K562 (cell line): ENCODE measurements around the gene FABP7. TPM values are rescaled to one million over a fixed set of nuclear protein-coding genes. Genes with fewer than 3 reads are reported as not detected.
A peak's percentile ranks its signal among the peaks of the same experiment; 100 is the strongest.

ENCODE experiments used
- ATAC-seq: fragments of 200-7000 bp; cut with Tn5 transposase; 3 replicates; pipeline ENCODE4 v1.9.1; 2020; ENCODE audit warnings: moderate library complexity
- BruUV-seq: library from RNA; stranded (reverse); fragments of 400-500 nt; replicated peaks from 2 replicates; lab custom pipeline; 2021; lab: Mats Ljungman, UMichigan
- CTCF ChIA-PET: fragments of 300-600 bp; formaldehyde crosslinking; extraction: SDS; loops from one replicate; lab custom pipeline; 2021; ENCODE audit warnings: low intra/inter-chr PET ratio; lab: Yijun Ruan, JAX
- POLR2A ChIA-PET: fragments of 300-600, 350-650 bp; sonication (Branson Sonifier 250); formaldehyde crosslinking; extraction: SDS; loops from one replicate; lab custom pipeline; 2021; ENCODE audit warnings: antibody characterized with exemption, inconsistent platforms; lab: Yijun Ruan, JAX
- DNase-seq, 4 experiments: peaks; one replicate each; pipeline versions ENCODE4 v3.0.0 to v3.0.0-alpha.2; 2011 to 2018; ENCODE audit warnings: low spot score in 3 of 4, mixed read lengths in 3 of 4; ENCODE audit errors: extremely low read depth in 1 of 4
- FAIRE-seq: peaks from 2 replicates; lab custom pipeline; 2011; peaks lifted over from hg19 to GRCh38; lab: Jason Lieb, UNC
- H2AFZ ChIP-seq: 2 replicates; pipeline ENCODE4 v1.6.0; 2011; ENCODE audit warnings: low read depth, low read length, control low read depth, inconsistent platforms
- H3K27ac ChIP-seq: fragments of 200-600 bp; 3 replicates; pipeline ENCODE4 v1.8.0; 2011; ENCODE audit warnings: low read depth, mild to moderate bottlenecking, control low read depth, inconsistent platforms, low read length, moderate library complexity, mixed read lengths; ENCODE audit errors: extremely low read depth
- H3K27me3 ChIP-seq, 2 experiments: fragments of 300-600 bp in 1 of 2; 2 replicates in 1 of 2; 3 replicates in 1 of 2; pipeline versions ENCODE4 v1.6.0 to v1.8.0; 2011; ENCODE audit warnings: inconsistent platforms in 2 of 2, low read length in 2 of 2, mild to moderate bottlenecking in 1 of 2, mixed read lengths in 1 of 2, moderate library complexity in 1 of 2; ENCODE audit not compliant: control insufficient read depth in 2 of 2, insufficient read depth in 2 of 2
- H3K36me3 ChIP-seq: fragments of 300-600 bp; 3 replicates; pipeline ENCODE4 v1.8.0; 2011; ENCODE audit warnings: mild to moderate bottlenecking, low read length, inconsistent platforms; ENCODE audit not compliant: control insufficient read depth, insufficient read depth
- H3K4me1 ChIP-seq, 2 experiments: fragments of 200-600 bp in 1 of 2; replicated peaks in 1 of 2; 2 replicates in 1 of 2; 3 replicates in 1 of 2; pipeline versions ENCODE4 v1.5.1 to v1.8.0; 2011; ENCODE audit warnings: inconsistent platforms in 2 of 2, low read length in 2 of 2, mild to moderate bottlenecking in 1 of 2, mixed read lengths in 1 of 2, moderate library complexity in 1 of 2; ENCODE audit not compliant: control insufficient read depth in 2 of 2, insufficient read depth in 2 of 2
- H3K4me2 ChIP-seq: 2 replicates; pipeline ENCODE4 v1.6.1; 2011; ENCODE audit warnings: low read length, control low read depth, inconsistent platforms, mixed read lengths; ENCODE audit not compliant: insufficient read depth
- H3K4me3 ChIP-seq: fragments of 200-600 bp; sonication (generic), shearing (Covaris generic); 2 replicates; pipeline ENCODE4 v1.5.1; 2016; ENCODE audit warnings: control low read depth, inconsistent platforms
- H3K79me2 ChIP-seq: fragments of 200-600 bp; 3 replicates; pipeline ENCODE4 v1.8.0; 2011; ENCODE audit warnings: low read length, inconsistent platforms; ENCODE audit not compliant: control insufficient read depth, insufficient read depth
- H3K9ac ChIP-seq, 2 experiments: 2 replicates each; pipeline versions ENCODE4 v1.6.0 to v1.6.1; 2011; ENCODE audit warnings: low read depth in 2 of 2, low read length in 2 of 2, control low read depth in 1 of 2, inconsistent platforms in 1 of 2, mild to moderate bottlenecking in 1 of 2, mixed read lengths in 1 of 2; ENCODE audit not compliant: insufficient read depth in 1 of 2
- H3K9me1 ChIP-seq: one replicate; pipeline ENCODE4 v1.6.0; 2011; ENCODE audit warnings: inconsistent platforms, mild to moderate bottlenecking, low read length, moderate library complexity; ENCODE audit not compliant: control insufficient read depth, insufficient read depth
- H3K9me3 ChIP-seq: replicated peaks from 2 replicates; pipeline ENCODE4 v1.5.1; 2011; ENCODE audit warnings: low read depth, low read length, inconsistent platforms; ENCODE audit not compliant: control insufficient read depth, insufficient read depth
- H4K20me1 ChIP-seq: replicated peaks from 2 replicates; pipeline ENCODE4 v1.6.1; 2011; ENCODE audit warnings: low read length, inconsistent platforms, mixed read lengths; ENCODE audit not compliant: control insufficient read depth, insufficient read depth
- EP400 ChIP-seq: fragments of 450-650 bp; IDR thresholded peaks from 2 replicates; pipeline ENCODE4 v1.6.1; 2017; ENCODE audit warnings: antibody characterized with exemption, mild to moderate bottlenecking, moderate library complexity
- FOSL1 ChIP-seq: fragments of 200-800 bp; sonication (Bioruptor generic); conservative IDR thresholded peaks from 2 replicates; pipeline ENCODE4 v1.6.1; 2016; ENCODE audit warnings: missing genetic modification characterization, missing compliant biosample characterization
- RBFOX2 ChIP-seq: fragments of 200-400 bp; formaldehyde crosslinking; IDR thresholded peaks from 2 replicates; pipeline ENCODE4 v1.6.1; 2017; ENCODE audit warnings: low read depth, mild to moderate bottlenecking, low read length, moderate library complexity
- WGBS: fragments of 100-300 bp; shearing (Covaris generic); methylation state at CpG from one replicate; pipeline ENCODE4 v1.1.6; 2016; ENCODE audit warnings: low coverage, mixed read lengths; ENCODE audit not compliant: insufficient coverage; ENCODE audit errors: missing lambda C conversion rate; 5-methylcytosine and 5-hydroxymethylcytosine counted together
- in situ Hi-C: fragments of 300-500 bp; cut with MboI; formaldehyde crosslinking; loops from 4 replicates; pipeline ENCODE4 v1.15.0; 2018; ENCODE audit warnings: inconsistent platforms, mixed read lengths
- intact Hi-C: fragments of 100-400 bp; cut with micrococcal nuclease; formaldehyde crosslinking; loops from 2 replicates; pipeline ENCODE4 v1.14.2; 2022
- polyA plus RNA-seq, 8 experiments: library from polyadenylated mRNA; depleted of rRNA in 4 of 8; stranded (reverse) in 5 of 8; unstranded in 3 of 8; fragments of >200 nt; fragmentation: Nextera tagmentation in 2 of 8; fragmentation: Illumina TruSeq in 1 of 8; extraction: Ambion mirVana in 2 of 8; extraction: Trizol in 1 of 8; gene quantifications; 2 replicates each; pipeline versions ENCODE4 v1.2.1 to v1.2.3, GENCODE V29; 2011 to 2014; ENCODE audit warnings: inconsistent platforms in 1 of 8, missing spikeins in 1 of 8
- total RNA-seq, 7 experiments: library from RNA; depleted of rRNA in 6 of 7; stranded (reverse); fragments of >200 nt in 6 of 7; fragmentation: Illumina TruSeq in 2 of 7; extraction: Trizol in 2 of 7; gene quantifications; 2 replicates each; pipeline versions ENCODE4 v1.2.1 to v1.2.3, GENCODE V29; 2011 to 2021; ENCODE audit warnings: low replicate concordance in 1 of 7
- TF ChIP-seq, protein P1 (sequence below): sonication (generic); formaldehyde crosslinking; IDR thresholded peaks from 2 replicates; pipeline ENCODE4 v1.8.0; 2022; ENCODE audit warnings: mild to moderate bottlenecking, low read depth, missing genetic modification reagents
- TF ChIP-seq, protein P2 (sequence below): fragments of 250-450 bp; sonication (Bioruptor Pico); IDR thresholded peaks from 2 replicates; pipeline ENCODE4 v1.4.0; 2020; ENCODE audit warnings: mild to moderate bottlenecking, moderate library complexity, borderline replicate concordance

The FABP7 gene
- total and polyA plus RNA-seq, 9 of the 15 experiments (the other 6 are each of a cell fraction or from before 2014, with no cell fraction given) = 0.07 to 0.14 TPM; not detected in 7

DNA sequence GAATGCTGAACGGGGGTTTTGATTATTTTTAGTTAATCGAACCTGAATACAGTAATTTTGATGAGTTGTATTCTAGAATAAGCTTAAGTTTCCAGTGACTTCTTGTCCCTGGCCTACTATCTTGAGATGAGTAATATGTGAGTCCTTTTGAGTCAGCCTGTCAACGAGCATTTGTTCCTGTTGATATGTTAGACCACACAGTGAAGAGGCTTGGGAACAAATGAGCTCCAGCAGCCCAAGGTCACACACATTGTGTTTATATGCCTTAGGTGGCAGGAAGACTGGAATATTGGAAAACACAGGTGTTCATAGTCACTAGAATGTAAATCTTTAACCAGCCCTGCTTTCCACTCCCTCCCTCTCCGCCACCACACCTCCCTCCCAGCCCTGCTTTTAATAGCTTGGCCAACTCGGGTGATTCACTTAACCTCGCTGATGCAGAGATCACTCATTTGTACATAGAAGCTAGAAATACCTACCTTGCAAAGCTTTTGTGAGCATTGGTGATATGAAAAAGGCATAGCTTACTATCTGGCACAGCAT lies 18.7 kb downstream of the FABP7 start:
- no peaks in the 10 kb centered on the region for H4K20me1 ChIP-seq
- no peaks in the 10 kb centered on the region for H3K36me3 ChIP-seq
- TF ChIP-seq RBFOX2 (no peak), EP400 (no peak), FOSL1 (tag) (peak; percentile 89)
- TF ChIP-seq, protein P1, sequence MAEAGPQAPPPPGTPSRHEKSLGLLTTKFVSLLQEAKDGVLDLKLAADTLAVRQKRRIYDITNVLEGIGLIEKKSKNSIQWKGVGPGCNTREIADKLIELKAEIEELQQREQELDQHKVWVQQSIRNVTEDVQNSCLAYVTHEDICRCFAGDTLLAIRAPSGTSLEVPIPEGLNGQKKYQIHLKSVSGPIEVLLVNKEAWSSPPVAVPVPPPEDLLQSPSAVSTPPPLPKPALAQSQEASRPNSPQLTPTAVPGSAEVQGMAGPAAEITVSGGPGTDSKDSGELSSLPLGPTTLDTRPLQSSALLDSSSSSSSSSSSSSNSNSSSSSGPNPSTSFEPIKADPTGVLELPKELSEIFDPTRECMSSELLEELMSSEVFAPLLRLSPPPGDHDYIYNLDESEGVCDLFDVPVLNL = no peak
- TF ChIP-seq, protein P2, sequence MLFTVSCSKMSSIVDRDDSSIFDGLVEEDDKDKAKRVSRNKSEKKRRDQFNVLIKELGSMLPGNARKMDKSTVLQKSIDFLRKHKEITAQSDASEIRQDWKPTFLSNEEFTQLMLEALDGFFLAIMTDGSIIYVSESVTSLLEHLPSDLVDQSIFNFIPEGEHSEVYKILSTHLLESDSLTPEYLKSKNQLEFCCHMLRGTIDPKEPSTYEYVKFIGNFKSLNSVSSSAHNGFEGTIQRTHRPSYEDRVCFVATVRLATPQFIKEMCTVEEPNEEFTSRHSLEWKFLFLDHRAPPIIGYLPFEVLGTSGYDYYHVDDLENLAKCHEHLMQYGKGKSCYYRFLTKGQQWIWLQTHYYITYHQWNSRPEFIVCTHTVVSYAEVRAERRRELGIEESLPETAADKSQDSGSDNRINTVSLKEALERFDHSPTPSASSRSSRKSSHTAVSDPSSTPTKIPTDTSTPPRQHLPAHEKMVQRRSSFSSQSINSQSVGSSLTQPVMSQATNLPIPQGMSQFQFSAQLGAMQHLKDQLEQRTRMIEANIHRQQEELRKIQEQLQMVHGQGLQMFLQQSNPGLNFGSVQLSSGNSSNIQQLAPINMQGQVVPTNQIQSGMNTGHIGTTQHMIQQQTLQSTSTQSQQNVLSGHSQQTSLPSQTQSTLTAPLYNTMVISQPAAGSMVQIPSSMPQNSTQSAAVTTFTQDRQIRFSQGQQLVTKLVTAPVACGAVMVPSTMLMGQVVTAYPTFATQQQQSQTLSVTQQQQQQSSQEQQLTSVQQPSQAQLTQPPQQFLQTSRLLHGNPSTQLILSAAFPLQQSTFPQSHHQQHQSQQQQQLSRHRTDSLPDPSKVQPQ = no peak
- TF ChIP-seq, all 486 proteins: peak for 1
- in situ Hi-C loops (no loop called here), intact Hi-C loops (no loop called here)
- no TSS peak for BruUV-seq
- no peak overlapping the region for H3K4me2 ChIP-seq
- no peaks in the 10 kb centered on the region for H3K9me1 ChIP-seq
- ATAC-seq (no peak), DNase-seq (peak in 1 of 4 experiments; percentile 6), FAIRE-seq (no peak)
- ChIA-PET CTCF (no interaction called here), POLR2A (interaction anchor here (1.2 kb wide), 1 partner anchor 12 kb away, joined by 3 read pairs; no protein-coding TSS in a partner anchor)
- H2AFZ ChIP-seq = no peak overlapping the region
- H3K4me1 ChIP-seq = no peaks in the 10 kb centered on the region
- H3K27me3 ChIP-seq = no peaks in the 10 kb centered on the region
- H3K27ac ChIP-seq = no peak overlapping the region
- no peaks in the 10 kb centered on the region for H3K9me3 ChIP-seq
- H3K79me2 ChIP-seq = no peaks in the 10 kb centered on the region
- H3K9ac ChIP-seq = no peak overlapping the region
- 6% methylated on average over 6 of the region's 6 CpGs for WGBS
- no peak overlapping the region for H3K4me3 ChIP-seq
